Measurements from ENCODE around the gene AAMP.
"Not testable (repeated sequence)": the region's sequence is repeated elsewhere in the genome, so short reads cannot be mapped to it uniquely, and the experiment has no call there.

AAMP gene

GRCh38 chr2:218269900-218270720, at the start of gene AAMP, which contains the start of gene PNKD:
TSS of gene AAMP (minus strand) at chr2:218270137. CDS start at chr2:218270086, 51 bp downstream.
TSS of gene PNKD (plus strand) at chr2:218270519. CDS start at chr2:218270536, 17 bp downstream.
- DNase-seq (ENCODE audit: low spot score), result peak; percentile 98

GRCh38 chr2:218318241-218318640, 48.3 kb upstream of the AAMP start:
- no peak for DNase-seq (ENCODE audit: low spot score)

- no peak for DNase-seq (ENCODE audit: low spot score)
These were observed 47.9 kb upstream of the AAMP start for GRCh38 chr2:218317835-218318234.

- no peak for DNase-seq (ENCODE audit: low spot score)
These were observed 47.3 kb upstream of the AAMP start for GRCh38 chr2:218317303-218317630.

GRCh38 chr2:218315397-218315796, 45.5 kb upstream of the AAMP start:
- no peak for DNase-seq (ENCODE audit: low spot score)

- DNase-seq (ENCODE audit: low spot score), result not testable (repeated sequence)
These were observed 44.8 kb upstream of the AAMP start for GRCh38 chr2:218314764-218315163.

- DNase-seq (ENCODE audit: low spot score), result no peak
These were observed 43.4 kb upstream of the AAMP start for GRCh38 chr2:218313356-218313755.

GRCh38 chr2:218312267-218312756, 42.4 kb upstream of the AAMP start:
- no peak for DNase-seq (ENCODE audit: low spot score)

GRCh38 chr2:218311541-218312266, 41.8 kb upstream of the AAMP start:
- not testable (repeated sequence) for DNase-seq (ENCODE audit: low spot score)

- no peak for DNase-seq (ENCODE audit: low spot score)
These were observed 41.1 kb upstream of the AAMP start for GRCh38 chr2:218310853-218311540.

- no peak for DNase-seq (ENCODE audit: low spot score)
These were observed 37.6 kb upstream of the AAMP start for GRCh38 chr2:218307415-218308090.

- no peak for DNase-seq (ENCODE audit: low spot score)
These were observed 36.4 kb upstream of the AAMP start for GRCh38 chr2:218306184-218306920.

GRCh38 chr2:218305383-218305782, 35.4 kb upstream of the AAMP start:
- no peak for DNase-seq (ENCODE audit: low spot score)

- DNase-seq (ENCODE audit: low spot score), result peak; percentile 76
These were observed 31.4 kb upstream of the AAMP start for GRCh38 chr2:218301176-218301819.

- DNase-seq (ENCODE audit: low spot score), result no peak
These were observed 30.2 kb upstream of the AAMP start for GRCh38 chr2:218300141-218300540.

- DNase-seq (ENCODE audit: low spot score), result no peak
These were observed 28.5 kb upstream of the AAMP start for GRCh38 chr2:218298314-218298875.

GRCh38 chr2:218296847-218297246, 26.9 kb upstream of the AAMP start:
- no peak for DNase-seq (ENCODE audit: low spot score)

- DNase-seq (ENCODE audit: low spot score), result no peak
These were observed 26.3 kb upstream of the AAMP start for GRCh38 chr2:218296200-218296599.

- DNase-seq (ENCODE audit: low spot score), result no peak
These were observed 25.1 kb upstream of the AAMP start for GRCh38 chr2:218295029-218295428.

- DNase-seq (ENCODE audit: low spot score), result no peak
These were observed 24.6 kb upstream of the AAMP start for GRCh38 chr2:218294430-218295022.
